Uterus (tissue), 4 donors: ENCODE results near the gene RAD51B. TPM values are rescaled to one million over a fixed set of nuclear protein-coding genes. Genes with fewer than 3 reads are reported as not detected.
A peak's percentile ranks its signal among the peaks of the same experiment; 100 is the strongest.

Experiments used
- DNase-seq, 2 donors: peaks; one replicate each; pipeline ENCODE4 v3.0.0-alpha.2; 2019 to 2020
- H3K27ac ChIP-seq, 2 donors: fragments of 200-600 bp; sonication (generic); 1 replicate in 1 of 2; 2 replicates in 1 of 2; pipeline ENCODE4 v1.5.1; 2016 to 2018
- H3K27me3 ChIP-seq, 2 donors: fragments of 200-600 bp; sonication (generic); one replicate each; pipeline ENCODE4 v1.5.1; 2018 to 2019; ENCODE audit warnings: control low read depth in 1 of 2
- H3K36me3 ChIP-seq, 2 donors: fragments of 200-600 bp; sonication (generic); one replicate each; pipeline ENCODE4 v1.5.1; 2019; ENCODE audit warnings: control low read depth in 1 of 2
- H3K4me1 ChIP-seq, 2 donors: fragments of 200-600 bp; sonication (generic); one replicate each; pipeline ENCODE4 v1.5.1; 2018 to 2019; ENCODE audit warnings: control low read depth in 1 of 2
- H3K4me3 ChIP-seq, 2 donors: fragments of 200-600 bp; sonication (generic); 1 replicate in 1 of 2; 2 replicates in 1 of 2; pipeline ENCODE4 v1.5.1; 2018 to 2019; ENCODE audit warnings: mild to moderate bottlenecking in 1 of 2
- H3K9me3 ChIP-seq, 2 donors: fragments of 200-600 bp; sonication (generic); one replicate each; pipeline ENCODE4 v1.5.1; 2019; ENCODE audit warnings: control low read depth in 1 of 2
- POLR2A ChIP-seq, 2 donors: fragments of 450-650 bp; IDR thresholded peaks; one replicate each; pipeline ENCODE4 v1.6.1; 2016; ENCODE audit warnings: antibody characterized with exemption in 2 of 2, mild to moderate bottlenecking in 1 of 2, moderate library complexity in 1 of 2
- intact Hi-C: fragments of 100-400 bp; cut with DNase I; formaldehyde crosslinking; loops from one replicate; pipeline ENCODE4 v1.15.1; 2023; ENCODE audit warnings: low total_unique reads
- total RNA-seq, 4 donors: library from RNA; depleted of rRNA in 3 of 4; stranded (reverse); fragments of >200 nt in 3 of 4; gene quantifications; one replicate each; pipeline versions ENCODE4 v1.1.0 to v1.2.4, GENCODE V29; 2014 to 2023
- TF ChIP-seq, protein P1 (sequence below), 4 experiments: fragments of 200-600 bp in 2 of 4; fragments of 450-650 bp in 2 of 4; sonication (generic) in 2 of 4; IDR thresholded peaks; one replicate each; pipeline ENCODE4 v1.5.1; 2016 to 2019; ENCODE audit warnings: antibody characterized with exemption in 4 of 4, mild to moderate bottlenecking in 2 of 4, moderate library complexity in 1 of 4
- donor health status: DM: yes; HTN: yes; CAD: no.

The RAD51B gene
- total RNA-seq, 4 donors from 2014 or later: 29.5 to 100.0 (median 70.3) TPM

DNA sequence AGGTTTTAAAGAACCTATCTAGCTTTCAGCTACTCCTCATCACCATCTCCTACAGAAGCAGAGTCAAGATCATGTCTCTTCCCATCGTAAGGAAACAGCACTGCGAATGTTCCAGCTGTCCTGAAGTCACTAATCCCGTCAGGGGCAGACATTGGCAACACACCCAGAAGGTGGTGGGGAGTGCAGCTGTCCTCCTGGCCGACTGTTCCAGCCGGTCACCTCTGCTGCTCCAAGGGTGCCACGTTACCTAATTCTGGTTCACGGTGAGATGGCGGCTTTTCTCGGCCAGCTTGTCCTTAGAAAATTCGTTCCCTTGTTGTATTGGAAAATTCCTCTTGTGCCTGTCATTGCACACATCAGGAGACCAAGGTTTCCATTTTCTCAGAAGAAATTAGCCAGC, 777.1 kb downstream of the RAD51B start:
- Histone ChIP-seq H3K9me3 (no peaks in the 10 kb centered on the region), H3K4me1 (peaks cover 0 to 9% of the 10 kb centered on the region in 2 donors), H3K4me3 (no peak overlapping the region), H3K27me3 (no peaks in the 10 kb centered on the region), H3K27ac (peak overlapping the region; percentile 93 to 98), H3K36me3 (no peaks in the 10 kb centered on the region)
- DNase-seq: peak in 1 of 2 donors; percentile 31
- no peak for TF ChIP-seq POLR2A (IDR thresholded peaks at IDR 0.05)
- TF ChIP-seq, protein P1, sequence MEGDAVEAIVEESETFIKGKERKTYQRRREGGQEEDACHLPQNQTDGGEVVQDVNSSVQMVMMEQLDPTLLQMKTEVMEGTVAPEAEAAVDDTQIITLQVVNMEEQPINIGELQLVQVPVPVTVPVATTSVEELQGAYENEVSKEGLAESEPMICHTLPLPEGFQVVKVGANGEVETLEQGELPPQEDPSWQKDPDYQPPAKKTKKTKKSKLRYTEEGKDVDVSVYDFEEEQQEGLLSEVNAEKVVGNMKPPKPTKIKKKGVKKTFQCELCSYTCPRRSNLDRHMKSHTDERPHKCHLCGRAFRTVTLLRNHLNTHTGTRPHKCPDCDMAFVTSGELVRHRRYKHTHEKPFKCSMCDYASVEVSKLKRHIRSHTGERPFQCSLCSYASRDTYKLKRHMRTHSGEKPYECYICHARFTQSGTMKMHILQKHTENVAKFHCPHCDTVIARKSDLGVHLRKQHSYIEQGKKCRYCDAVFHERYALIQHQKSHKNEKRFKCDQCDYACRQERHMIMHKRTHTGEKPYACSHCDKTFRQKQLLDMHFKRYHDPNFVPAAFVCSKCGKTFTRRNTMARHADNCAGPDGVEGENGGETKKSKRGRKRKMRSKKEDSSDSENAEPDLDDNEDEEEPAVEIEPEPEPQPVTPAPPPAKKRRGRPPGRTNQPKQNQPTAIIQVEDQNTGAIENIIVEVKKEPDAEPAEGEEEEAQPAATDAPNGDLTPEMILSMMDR (IDR thresholded peaks at IDR 0.05): no peak
- intact Hi-C loops: no loop called here

DNA sequence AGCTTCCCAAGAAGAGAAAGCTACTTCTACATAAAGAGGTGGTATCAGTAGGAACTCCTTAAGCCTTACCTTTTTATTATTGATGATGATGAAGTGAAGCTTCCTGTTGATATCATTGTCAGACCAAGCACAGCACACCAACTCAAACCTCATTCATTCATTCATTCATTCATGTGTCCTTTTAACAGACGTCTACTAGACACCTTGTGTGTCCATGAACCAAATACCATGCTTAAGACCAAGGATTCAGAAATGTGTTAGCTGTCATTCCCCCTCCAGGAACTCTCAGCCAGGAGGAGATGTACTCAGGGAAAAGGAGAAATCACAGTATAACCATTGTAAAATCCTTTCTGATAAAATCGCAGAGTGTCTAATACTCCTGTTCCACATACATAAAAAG, 778.5 kb downstream of the RAD51B start:
- intact Hi-C loops: no loop called here
- peaks cover 0 to 9% of the 10 kb centered on the region in 2 donors for H3K4me1 ChIP-seq

DNA sequence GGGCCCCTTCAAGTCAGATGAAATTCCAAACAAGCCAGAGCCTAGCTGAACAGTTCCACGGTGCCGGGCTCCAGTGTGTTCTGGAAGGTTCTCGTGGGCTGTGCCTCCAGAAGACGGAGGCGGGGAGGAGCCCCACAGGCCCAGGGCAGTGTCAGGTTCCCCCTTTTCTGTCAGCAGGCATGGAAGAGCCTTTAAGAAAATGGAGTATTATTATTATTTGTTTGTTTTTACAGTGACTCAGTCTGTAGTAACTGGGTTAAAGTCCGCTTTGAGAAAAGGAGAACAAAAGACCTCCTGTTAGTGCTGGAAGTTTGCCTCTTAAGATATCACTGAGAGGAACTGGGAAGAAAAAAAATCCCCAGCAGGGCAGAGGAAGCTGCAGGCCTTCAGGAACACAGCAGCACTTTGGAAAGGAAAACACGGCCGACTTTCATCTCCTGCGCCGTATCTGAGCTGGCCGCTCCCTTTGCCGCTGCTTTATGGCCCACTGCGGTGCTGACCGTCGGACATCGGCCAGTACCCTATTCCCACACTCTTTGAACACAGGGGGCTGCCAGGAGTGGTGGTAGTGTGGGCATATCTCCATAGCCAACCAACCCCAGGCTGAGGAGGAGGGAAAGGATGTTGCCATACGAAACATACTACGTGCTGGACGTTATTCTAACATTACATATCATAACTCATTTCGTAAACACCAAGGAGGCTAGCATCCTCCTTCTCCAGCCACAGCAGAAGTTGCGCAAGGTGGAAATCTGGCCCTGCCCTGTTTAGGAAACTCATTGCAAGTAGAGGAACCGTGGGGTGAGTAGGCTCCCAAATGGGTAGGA, 779.3 kb downstream of the RAD51B start:
- H3K4me3 ChIP-seq: no peak overlapping the region

More for the DNA sequence above, 778.5 kb downstream of the RAD51B start:
- Histone ChIP-seq H3K27me3 (no peaks in the 10 kb centered on the region), H3K9me3 (no peaks in the 10 kb centered on the region), H3K36me3 (no peaks in the 10 kb centered on the region), H3K27ac (peak overlapping the region; percentile 93 to 98), H3K4me3 (no peak overlapping the region)
- no peak for TF ChIP-seq POLR2A (IDR thresholded peaks at IDR 0.05)
- TF ChIP-seq, protein P1 (IDR thresholded peaks at IDR 0.05): no peak
- DNase-seq: no peak

DNA sequence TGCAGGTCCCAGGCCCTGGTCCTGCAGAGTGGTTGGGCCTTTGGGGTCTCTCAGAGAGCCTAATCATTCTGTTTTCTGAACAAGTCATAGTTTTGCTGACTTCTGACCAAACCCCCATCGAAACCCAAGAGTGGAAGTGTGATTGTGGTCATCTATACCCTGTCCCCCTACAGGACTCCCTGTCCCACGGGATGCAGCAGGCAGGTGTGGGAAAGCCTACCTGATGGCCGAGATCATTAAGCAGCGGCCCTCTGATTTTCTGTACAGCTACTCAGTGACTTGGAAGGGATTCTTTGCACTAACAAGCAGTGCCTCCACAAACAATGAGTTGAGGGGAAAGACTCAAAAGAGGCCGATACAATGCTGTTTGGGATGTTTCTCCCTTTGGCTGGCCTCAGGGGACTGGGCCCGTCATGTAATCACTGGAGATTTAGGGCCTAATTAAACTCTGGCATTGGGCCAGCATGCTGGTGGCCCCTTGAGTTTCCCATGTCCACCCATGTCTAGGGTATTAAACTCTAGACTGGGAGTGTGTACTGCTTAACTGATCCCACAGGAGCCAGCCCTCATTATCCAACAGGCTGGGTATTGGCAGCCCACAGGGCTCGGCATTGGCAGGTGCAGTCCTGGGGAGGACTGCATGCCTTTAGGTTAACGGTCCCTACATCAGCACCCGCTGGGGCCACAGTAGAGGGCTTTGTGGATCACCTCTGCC, 780.5 kb downstream of the RAD51B start:
- H3K9me3 ChIP-seq: no peaks in the 10 kb centered on the region
- no peaks in the 10 kb centered on the region for H3K27me3 ChIP-seq
- intact Hi-C loops: no loop called here
- DNase-seq: peak in 1 of 2 donors; percentile 24
- H3K4me1 ChIP-seq: peaks cover 0 to 5% of the 10 kb centered on the region in 2 donors
- TF ChIP-seq, protein P1 (IDR thresholded peaks at IDR 0.05): no peak
- no peak for TF ChIP-seq POLR2A (IDR thresholded peaks at IDR 0.05)
- H3K36me3 ChIP-seq: no peaks in the 10 kb centered on the region
- peak overlapping the region; percentile 93 to 98 for H3K27ac ChIP-seq
- no peak overlapping the region for H3K4me3 ChIP-seq

More for the DNA sequence above, 779.3 kb downstream of the RAD51B start:
- Histone ChIP-seq H3K27ac (peak overlapping the region; percentile 93 to 98), H3K4me1 (peaks cover 0 to 8% of the 10 kb centered on the region in 2 donors), H3K27me3 (no peaks in the 10 kb centered on the region), H3K36me3 (no peaks in the 10 kb centered on the region), H3K9me3 (no peaks in the 10 kb centered on the region)
- TF ChIP-seq, protein P1 (IDR thresholded peaks at IDR 0.05): peak in 1 of 4 experiments; percentile 14
- peak in 1 of 2 donors; percentile 31 for TF ChIP-seq POLR2A (IDR thresholded peaks at IDR 0.05)
- DNase-seq: peak; percentile 66 to 87
- intact Hi-C loops: no loop called here

DNA sequence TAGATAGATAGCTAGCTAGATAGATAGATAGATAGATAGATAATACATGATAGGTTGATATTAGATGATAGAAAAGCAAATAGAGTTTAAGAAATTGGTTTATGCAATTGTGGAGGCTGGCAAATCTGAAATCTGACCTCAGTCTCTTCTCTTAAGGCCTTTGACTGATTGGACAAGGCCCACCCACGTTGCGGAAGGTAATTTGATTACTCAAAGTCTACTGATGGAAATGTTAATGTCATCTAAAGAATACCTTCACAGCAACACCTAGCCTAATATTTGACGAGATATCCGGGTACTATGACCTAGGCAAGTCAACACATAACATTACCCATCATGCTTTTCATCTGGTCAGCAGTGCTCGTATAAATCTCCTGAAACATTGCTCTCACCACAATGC, 782.9 kb downstream of the RAD51B start:
- intact Hi-C loops: no loop called here
- TF ChIP-seq, protein P1 (IDR thresholded peaks at IDR 0.05): no peak
- TF ChIP-seq POLR2A (IDR thresholded peaks at IDR 0.05): no peak
- H3K4me3 ChIP-seq: no peak overlapping the region
- DNase-seq: no peak
- peak overlapping the region in 1 of 2 donors; percentile 5 for H3K27ac ChIP-seq
- no peaks in the 10 kb centered on the region for H3K9me3 ChIP-seq
- no peaks in the 10 kb centered on the region for H3K36me3 ChIP-seq
- H3K4me1 ChIP-seq: peaks cover 0 to 5% of the 10 kb centered on the region in 2 donors
- H3K27me3 ChIP-seq: no peaks in the 10 kb centered on the region
